ENCODE results near the gene NAA60. TPM values are rescaled to one million over a fixed set of nuclear protein-coding genes. Genes with fewer than 3 reads are reported as not detected.

Gene NAA60
- total RNA-seq, 1 donor from 2014 or later = 16.0 TPM

DNA sequence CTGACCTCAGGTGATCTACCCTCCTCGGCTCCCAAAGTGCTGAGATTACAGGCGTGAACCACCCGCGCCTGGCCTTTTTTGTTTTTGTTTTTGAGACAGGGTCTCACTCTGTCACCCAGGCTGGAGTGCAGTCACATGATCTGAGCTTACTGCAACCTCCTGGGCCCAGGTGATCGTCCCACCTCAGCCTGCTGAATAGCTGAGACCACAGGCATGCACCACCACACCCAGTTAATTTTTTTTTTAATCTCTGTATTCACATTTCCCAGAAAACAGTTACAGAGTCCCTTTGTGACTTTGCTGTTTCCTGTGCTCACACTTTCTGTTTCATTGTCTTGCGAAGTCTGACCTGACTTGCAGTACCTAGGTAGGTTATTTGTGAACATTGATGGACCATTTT lies 60.0 kb downstream of the NAA60 start:
- DNase-seq (ENCODE audit: low read depth) = no peak

DNA sequence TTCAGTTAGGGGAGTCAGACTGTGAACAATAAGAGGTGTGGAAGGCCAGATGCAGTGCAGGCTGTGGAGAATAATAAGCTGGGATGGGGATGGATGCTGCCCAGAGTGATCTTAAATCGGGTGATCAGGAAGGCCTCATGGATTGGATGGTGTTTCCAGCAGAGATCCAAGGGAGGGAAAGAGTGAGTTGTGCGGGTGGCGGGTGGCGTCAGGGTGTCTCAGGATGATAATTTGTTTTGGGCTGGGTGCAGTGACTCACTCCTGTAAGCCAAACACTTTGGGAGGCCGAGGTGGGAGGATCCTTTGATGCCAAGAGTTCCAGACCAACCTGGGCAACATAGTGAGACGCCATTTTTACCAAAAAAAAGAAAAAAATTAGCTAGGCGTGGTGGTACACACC lies 65.3 kb downstream of the NAA60 start:
- no peak for DNase-seq (ENCODE audit: low read depth)

DNA sequence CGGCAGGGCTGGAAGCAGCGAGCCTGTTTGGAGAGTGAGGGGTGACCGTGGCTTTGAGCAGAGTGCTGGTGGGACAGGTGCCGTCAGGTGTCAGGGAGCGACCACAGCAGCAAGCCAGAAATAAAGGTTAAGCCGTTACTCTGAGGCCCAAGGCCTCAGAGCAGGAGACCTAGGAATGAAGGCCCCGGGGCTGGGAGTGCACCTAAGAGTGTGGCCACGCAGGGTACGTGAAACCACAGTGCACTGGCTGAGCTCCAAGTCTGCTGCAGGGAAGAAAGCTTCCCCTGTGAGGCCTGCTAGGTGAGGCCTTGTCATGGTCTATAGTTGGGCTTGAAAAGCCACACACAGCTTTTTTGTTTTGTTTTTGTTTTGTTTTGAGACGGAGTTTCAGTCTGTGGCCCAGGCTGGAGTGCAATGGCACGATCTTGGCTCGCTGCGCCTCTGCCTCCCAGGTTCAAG lies 66.0 kb downstream of the NAA60 start:
- peak; percentile 20 for DNase-seq (ENCODE audit: low read depth)

DNA sequence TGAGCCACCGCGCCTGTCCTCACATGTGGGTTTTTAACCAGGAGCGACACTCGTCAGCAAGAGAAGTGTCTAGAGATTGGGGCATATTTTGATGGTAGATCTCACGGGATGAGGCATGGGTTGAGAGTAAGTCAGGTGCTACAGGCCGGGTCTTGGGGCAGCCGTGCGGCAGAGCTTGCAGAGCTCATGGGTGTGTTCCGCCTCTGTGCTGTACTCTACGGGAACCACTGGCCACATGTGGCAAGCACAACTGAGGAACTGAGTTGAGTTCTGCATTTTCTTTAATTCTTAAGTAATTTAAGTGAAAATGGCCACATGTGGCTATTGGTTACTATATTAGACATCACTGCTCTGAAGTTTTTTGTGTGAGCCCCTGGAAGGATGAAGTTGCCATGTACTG lies 66.9 kb downstream of the NAA60 start:
- DNase-seq (ENCODE audit: low read depth) = no peak

DNA sequence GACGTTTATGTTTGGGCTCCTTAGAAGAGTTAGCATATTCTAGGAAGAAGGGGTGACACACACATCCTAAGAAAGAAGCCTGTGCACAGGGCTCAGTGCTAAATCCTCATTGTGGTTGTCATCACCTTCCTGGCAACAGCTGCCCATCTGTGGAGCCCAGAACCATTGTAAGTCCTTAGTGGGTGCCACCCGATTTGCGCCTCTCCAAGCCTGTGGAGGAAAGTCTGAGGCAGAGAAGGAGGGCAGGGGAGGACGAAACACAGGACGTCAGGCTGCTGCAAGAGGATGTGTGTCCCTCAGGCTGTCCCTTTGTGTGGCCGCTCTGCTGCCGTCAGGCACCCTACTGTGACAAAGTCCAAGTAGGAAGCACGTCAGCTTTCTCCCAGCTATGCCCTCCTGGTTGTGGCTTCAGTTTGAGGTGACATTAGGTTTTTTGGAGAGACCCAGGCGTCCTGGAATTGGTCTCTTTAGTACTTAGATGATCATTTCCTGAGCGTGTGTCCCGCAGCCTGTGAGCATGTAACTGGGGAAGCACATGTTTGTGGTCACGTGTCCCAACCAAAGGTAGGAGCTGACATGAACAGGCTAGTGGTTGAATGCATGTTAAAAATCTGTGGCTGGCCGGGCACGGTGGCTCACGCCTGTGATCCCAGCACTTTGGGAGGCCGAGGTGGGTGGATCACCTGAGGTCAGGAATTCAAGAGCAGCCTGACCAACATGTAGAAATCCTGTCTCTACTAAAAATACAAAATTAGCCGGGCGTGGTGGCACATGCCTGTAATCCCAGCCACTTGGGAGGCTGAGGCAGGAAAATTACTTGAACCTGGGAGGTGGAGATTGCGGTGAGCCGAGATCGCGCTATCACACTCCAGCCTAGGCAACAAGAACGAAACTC lies 68.1 kb downstream of the NAA60 start:
- DNase-seq (ENCODE audit: low read depth) = peak; percentile 32

DNA sequence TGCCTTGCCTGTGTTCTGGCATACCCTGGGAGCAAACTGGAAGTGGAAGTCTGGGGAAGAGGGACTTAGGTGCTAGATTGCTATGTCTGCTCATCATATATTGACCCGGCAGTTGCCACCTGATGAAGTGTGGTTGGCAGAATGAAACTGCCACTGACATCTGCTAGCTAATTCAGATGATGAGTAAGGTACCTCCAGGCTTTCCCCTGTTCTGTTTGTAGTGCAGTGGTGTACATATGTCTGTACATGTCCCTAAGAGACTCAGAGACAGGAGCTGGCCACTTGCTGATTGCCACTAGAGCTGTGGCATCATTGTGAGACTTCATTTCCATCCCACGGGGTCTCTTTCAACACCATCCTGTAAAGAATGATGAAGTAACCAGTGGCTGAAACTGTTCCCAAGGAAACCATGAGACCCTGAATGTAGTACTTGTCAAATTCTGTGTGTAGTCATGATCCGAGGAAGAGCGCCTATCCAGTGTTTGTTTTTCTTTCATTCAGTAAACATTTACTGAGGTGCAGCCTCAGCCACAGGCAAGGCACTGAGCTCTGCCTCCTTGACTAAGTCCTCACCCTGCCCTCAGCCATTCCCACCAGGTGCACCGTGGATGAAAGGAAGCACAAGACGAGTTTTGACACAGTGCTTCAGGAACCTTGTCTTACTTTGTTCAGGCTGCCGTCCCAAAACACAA lies 70.6 kb downstream of the NAA60 start:
- no peak for DNase-seq (ENCODE audit: low read depth)

DNA sequence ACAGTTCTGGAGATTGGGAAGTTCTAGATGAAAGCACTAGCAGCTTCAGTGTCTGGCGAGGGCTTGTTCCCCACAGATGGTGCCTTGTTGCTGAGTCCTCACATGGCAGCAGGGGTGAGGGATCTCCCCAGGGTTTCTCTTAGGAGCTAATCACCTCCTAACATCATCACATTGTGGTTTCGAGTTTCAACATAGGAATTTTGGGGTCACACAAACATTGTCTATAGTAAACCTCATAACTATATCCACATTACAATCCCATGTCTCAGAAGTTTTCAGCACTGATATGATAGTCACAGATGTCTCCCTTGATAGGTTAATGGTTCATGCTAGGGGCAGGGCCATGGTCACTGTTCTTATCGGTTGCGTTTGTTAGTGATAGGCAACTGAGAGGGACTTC lies 71.1 kb downstream of the NAA60 start:
- no peak for DNase-seq (ENCODE audit: low read depth)

DNA sequence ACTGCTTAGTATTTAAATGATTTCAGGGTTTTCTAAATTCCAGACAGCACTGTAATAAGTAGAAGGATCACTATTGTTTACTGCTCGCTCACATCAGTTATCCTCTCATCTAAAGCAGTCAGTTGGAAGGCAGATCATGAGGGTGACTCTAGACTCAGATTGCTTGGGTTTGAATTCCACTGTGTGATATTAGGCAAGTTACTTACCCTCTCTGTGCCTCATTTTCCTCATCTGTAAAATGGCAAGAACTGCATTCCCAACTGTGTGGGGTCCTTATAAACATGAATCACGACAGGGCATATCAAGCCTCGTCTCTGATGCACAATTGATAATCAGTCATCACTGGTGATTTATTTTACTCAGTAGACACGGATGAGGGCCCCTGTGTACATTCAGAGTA lies 72.4 kb downstream of the NAA60 start:
- no peak for DNase-seq (ENCODE audit: low read depth)

DNA sequence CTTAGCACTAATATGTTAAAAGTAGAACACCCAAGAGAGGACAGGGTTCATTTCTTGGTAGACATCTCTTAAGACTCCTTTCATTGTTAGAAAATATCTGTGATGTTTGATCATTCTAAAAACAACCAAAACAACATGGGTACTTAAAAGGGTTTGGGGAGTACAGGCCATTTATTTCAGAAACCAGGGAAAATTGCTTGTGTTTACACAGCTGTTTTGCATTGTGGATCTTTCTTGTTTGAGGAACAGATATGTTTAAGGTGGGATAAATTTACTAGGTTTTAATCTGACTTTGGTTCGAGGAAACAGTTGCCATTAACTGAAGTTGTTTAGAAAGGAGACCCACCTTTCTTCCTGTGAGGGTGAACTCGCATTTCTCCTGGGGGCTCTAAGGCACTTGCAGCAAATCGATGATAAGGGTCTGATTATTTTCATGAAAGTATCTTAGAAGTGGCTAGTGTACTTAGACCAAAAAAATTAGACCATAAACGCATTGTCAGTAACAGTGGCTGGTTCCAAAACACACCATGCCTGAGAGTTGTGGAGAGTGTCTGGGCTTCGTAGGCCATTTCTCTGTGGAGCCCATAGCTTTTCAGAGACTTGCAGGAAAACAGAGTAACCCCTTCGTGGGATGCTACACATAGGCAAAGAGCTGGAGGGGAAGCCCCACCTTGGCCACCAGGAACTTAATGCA lies 75.0 kb downstream of the NAA60 start:
- no peak for DNase-seq (ENCODE audit: low read depth)

DNA sequence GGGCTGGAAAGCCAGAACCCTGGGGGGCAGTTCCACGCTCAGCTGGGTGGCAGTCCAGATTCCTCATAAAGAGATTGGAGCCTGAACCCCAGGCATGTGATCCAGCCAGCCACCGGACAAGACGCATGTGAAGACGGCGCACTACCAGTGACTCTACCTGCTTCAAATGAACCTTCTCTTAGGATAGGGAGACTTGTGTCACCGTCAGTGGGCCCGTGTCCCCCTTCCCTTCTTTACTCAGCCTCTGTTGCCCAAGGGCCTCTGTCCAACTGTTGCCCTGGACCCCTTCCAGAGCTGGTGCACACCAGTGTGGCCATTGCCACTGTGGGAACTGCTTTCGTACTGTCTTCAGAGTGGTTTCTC lies 75.5 kb downstream of the NAA60 start:
- no peak for DNase-seq (ENCODE audit: low read depth)

DNA sequence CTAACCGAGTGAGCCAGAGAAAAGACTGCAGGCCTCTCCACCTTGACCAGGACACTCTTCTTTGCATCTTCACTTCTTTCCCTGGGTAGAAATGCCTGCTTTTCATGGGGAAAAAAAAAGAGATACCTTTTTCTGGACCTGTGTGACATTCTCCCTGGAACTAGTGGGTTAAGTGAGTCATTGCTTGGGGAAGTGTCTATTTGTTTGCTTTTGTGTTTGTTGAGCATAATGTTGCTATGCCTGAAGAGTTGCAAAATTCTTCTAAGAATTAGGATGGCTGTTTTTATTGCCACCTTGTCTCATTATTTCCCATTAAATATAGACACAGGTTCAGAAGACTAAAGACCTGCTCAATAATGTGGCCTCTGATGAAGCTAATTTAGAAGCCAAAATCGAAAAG lies 76.1 kb downstream of the NAA60 start:
- DNase-seq (ENCODE audit: low read depth) = no peak

DNA sequence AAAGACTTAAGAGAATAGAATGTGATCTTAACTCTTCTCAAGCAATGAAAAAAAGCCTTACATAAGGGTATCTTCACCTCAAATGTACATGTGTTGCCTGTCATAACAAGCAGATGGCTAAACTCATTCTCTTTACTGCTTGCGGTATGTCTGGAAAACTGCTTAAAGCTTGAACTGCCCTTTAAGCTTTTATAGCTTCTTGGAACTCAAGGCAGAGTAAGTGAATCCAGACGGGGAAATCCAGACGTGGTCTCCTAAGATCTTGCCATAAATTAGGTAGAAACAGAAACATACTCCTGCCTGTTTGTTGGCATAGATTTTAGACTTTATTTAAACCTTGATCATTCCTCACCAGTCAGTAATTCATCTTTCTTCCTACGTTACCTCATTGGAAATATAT lies 76.9 kb downstream of the NAA60 start:
- DNase-seq (ENCODE audit: low read depth) = no peak

DNA sequence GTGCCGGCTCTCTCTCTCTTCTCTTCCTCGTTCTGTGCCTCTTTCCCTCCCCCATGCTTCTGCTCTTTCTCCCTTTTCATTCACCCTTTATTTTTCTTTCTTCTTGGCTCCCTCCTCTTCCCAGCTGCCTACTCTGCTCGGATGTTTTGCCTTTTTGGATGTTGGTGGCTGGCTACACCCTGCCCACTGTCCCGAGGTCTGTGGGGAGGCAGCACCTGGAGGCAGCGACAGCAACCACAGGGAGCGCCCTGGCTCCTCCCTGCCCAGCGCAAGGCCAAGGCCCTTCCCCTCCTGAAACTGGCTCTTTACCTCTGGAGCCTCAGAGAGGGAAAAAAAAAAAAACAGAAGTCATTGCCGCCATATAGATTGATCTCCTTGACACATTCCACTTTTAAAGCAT lies 77.4 kb downstream of the NAA60 start:
- DNase-seq (ENCODE audit: low read depth) = no peak

DNA sequence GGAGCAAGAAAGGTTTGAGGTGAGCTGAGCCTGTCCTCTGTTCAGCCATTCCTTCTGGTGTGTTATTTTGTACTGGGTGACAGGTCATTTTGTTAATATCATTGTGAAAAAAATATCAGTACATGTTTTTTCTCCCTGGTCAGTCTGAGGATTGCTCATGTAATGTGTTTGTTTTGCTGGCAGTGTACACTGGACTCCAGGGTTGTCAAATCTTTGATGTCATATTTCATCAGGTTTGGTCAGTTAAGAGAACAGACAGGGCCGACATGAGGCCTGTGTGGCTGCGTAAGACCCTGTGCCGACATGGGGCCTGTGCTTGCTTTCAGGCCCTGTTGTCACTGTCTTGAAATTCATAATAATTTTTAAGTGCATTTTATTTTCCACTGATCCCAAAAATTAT lies 79.8 kb downstream of the NAA60 start:
- no peak for DNase-seq (ENCODE audit: low read depth)

DNA sequence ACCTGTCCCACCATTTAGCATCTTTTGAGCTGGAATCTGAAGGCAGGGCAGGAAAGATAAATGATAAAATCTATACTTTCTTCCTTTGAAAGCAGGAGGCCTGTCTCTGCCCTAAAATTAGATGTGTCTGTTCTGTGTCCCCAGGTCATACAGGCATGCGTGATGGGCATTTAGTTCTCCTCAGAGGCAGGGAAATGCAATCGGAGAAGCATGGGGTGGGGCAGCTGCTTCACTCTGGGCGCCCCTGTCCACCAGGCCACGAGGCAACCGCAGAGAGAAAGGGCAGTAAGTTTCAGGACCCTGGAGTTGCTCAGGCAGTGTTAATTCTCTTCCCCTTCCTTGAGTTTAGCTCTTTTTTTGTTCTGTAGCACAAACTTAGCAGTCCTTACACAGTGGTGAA lies 82.5 kb downstream of the NAA60 start:
- peak; percentile 31 for DNase-seq (ENCODE audit: low read depth)

DNA sequence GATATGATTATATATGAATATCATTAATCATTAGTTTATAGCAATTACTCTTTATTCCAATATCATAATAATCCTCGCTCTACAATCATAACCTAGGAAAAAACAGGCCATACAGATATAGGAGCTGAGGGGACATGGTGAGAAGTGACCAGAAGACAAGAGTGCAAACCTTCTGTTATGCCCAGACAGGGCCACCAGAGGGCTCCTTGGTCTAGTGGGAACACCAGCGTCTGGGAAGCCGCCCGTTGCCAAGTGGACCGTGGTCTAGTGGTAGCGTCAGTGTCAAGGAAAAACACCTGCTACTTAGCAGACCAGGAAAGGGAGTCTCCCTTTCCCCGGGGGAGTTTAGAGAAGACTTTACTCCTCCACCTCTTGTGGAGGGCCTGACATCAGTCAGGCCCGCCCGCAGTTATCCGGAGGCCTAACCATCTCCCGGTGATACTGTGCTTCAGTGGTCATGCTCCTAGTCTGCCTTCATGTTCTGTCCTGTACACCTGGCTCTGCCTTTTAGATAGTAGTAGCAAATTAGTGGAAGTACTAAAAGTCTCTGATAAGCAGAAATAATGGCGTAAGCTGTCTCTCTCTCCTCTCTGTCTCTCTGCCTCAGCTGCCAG lies 83.8 kb downstream of the NAA60 start:
- peak; percentile 85 for DNase-seq (ENCODE audit: low read depth)

DNA sequence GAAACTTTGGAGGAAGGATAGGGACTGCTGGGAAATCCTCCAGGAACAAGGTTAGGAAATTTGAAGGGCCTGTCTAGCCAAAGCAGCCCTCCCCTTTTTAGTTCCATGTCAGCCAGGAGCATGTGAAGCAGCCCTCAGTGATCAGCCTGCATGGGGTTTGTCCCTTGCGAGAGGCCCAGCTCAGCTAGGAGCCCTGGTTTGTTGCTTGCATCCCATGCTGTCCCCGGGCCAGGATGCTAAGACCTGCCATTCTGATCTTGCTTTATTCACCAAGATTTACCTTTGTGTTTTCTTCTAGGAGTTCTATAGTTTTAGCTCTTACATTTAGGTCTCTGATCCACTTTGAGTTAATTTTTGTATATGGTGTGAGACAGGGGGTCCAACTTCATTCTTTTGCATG lies 84.9 kb downstream of the NAA60 start:
- no peak for DNase-seq (ENCODE audit: low read depth)

DNA sequence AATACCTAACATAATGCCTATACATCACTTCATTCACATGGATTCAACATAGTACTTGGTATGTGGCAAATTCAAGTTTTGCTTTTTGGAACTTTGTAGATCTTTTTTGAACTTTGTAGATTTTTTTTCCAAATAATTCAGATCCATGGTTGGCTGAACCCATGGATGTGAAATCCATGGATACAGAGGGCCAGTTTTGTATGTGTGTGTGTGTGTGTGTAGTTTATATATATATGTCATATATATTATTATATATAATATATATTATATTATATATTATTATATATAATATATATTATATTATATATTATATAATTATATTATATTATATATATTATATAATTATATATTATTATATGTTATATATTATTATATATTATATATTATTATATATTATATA lies 85.7 kb downstream of the NAA60 start:
- DNase-seq (ENCODE audit: low read depth) = no peak

DNA sequence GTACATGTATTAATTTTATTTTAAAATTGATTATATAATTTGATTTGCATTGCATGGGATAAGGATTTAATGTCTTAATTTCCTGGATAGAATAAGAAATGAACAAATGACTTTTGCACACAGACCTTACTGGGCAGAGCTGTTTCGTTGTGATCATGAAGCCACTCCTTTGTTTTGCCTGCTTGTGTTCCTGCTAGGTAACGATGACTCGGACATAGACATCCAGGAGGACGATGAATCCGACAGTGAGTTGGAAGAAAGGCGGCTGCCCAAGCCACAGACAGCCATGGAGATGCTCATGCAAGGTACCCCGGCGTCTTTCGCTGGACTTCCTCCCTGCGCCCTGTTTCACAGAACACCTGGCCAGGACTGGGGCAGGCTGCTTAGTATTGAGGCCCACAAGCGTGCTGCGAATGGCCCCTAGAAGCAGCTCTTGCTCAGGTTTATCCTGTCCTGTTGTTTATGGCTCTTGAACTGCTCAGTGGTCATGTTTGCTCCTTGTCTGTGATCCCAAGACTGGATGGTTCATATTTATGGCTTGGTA lies 87.0 kb downstream of the NAA60 start:
- DNase-seq (ENCODE audit: low read depth) = no peak

DNA sequence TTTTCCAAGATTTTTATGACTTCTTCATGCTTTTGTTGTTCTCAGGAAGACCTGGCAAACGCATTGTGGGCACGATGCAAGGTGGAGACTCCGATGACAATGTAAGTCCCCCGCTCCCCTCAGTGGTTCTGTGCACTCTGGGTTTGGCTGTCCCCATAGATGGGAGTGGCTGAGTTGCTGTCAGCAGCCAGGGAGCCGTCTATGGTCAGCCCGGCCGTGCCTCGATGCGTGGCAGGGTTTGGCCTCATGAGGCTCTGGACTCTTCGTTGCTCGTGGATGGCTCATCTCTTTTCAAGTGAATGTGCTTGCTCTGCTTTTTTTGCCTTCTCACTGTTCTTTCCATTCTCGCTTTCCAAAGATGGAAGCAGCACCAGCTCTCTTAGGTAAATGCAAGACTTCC lies 89.3 kb downstream of the NAA60 start:
- no peak for DNase-seq (ENCODE audit: low read depth)

DNA sequence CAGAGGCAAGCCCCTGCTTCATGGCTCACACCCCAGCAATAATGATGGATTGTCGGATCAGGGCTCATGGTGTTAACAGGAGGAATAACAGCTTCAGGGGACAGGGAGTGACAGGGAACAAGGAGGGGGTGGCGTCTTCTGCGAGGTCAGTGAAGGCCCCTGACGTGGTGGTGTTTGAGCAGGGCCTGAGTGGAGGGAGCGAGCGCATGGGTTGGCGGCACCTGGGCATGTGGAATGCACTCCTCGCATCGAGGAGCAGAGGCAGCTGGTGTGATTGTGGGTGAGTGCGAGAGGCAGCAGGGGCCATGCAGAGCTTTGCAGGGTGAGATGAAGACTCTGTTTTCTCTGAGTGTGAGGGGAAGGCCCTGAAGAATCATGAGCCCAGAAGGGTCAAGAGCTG lies 90.6 kb downstream of the NAA60 start:
- no peak for DNase-seq (ENCODE audit: low read depth)

Data from myocyte (in vitro differentiated cells).